ENCODE measurements around the gene KIAA1755. TPM values are rescaled to one million over a fixed set of nuclear protein-coding genes. Genes with fewer than 3 reads are reported as not detected.
A peak's percentile ranks its signal among the peaks of the same experiment; 100 is the strongest.
"Not testable (repeated sequence)": the region's sequence is repeated elsewhere in the genome, so short reads cannot be mapped to it uniquely, and the experiment has no call there.

KIAA1755 gene
- polyA plus RNA-seq, 1 experiment, result 2.9 TPM

DNA sequence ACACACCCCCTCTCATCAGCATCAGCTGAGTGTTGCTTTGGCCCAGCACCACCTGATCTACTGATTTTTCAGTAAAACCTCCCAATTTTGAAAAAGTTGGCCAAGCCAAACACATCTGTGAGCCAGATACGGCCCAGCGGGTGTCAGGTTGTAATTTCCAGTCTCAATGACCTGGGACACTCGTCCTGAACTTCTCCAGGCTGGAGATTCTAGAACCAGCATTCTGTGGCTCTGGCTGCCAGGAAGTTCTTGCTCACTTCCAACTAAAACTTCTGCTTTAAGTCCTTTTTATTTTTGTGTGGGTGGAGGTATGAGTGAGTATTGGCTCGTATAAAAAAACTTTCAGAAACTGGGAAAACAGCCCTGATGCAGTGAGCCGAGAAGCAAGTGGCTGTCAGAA, 5.1 kb downstream of the KIAA1755 start:
- POLR2A ChIA-PET, result no interaction called here
- no peak for TF ChIP-seq CTCF (IDR thresholded peaks at IDR 0.05; ENCODE audit: low read depth, low read length)
- Histone ChIP-seq H3K4me3 (ENCODE audit: low read depth, low read length) (no peak overlapping the region), H3K27me3 (ENCODE audit: control insufficient read depth, insufficient read depth, low read length) (no peaks in the 10 kb centered on the region), H3K27ac (ENCODE audit: low read depth, low read length) (peak overlapping the region; percentile 34), H3K9me3 (ENCODE audit: control insufficient read depth, insufficient read depth, low read length) (no peaks in the 10 kb centered on the region)
- CTCF ChIA-PET, result interaction anchor here (1.2 kb wide), 1 partner anchor 34 kb away, joined by 3 read pairs; no protein-coding TSS in a partner anchor
- DNase-seq (ENCODE audit: low read depth, low spot score), result no peak

GRCh38 chr20:38254621-38255020, 5.9 kb downstream of the KIAA1755 start:
- DNase-seq (ENCODE audit: low read depth, low spot score); H3K27ac ChIP-seq (ENCODE audit: low read depth, low read length); POLR2A ChIA-PET; H3K9me3 ChIP-seq (ENCODE audit: control insufficient read depth, insufficient read depth, low read length); H3K4me3 ChIP-seq (ENCODE audit: low read depth, low read length); H3K27me3 ChIP-seq (ENCODE audit: control insufficient read depth, insufficient read depth, low read length): not testable (repeated sequence)
- CTCF ChIA-PET, result interaction anchor here (0.6 to 1.7 kb wide), 4 partner anchors 16 to 691 kb away, joined by 3 to 7 read pairs (median 3); no protein-coding TSS in a partner anchor

DNA sequence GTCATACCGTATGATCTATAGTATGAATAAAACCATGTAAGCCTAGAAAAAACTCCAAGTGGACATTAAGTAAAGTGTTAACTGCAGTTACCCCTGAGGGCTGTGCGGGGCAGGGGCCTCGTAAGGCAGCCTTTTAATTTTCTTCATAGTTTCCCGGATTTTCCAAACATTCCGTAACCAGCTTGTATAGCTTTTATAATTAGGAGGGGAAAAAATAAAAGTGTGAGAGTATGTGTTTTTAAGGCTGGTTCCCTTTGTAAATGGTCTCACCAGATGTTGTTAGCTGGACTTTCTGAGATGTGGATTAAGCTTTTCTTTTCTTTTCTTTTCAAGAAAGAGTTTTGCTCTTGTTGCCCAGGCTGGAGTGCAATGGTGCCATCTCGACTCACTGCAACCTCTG, 7.0 kb downstream of the KIAA1755 start:
- Histone ChIP-seq H3K27ac (ENCODE audit: low read depth, low read length) (no peak overlapping the region), H3K4me3 (ENCODE audit: low read depth, low read length) (no peak overlapping the region), H3K27me3 (ENCODE audit: control insufficient read depth, insufficient read depth, low read length) (no peaks in the 10 kb centered on the region), H3K9me3 (ENCODE audit: control insufficient read depth, insufficient read depth, low read length) (no peaks in the 10 kb centered on the region)
- TF ChIP-seq CTCF (IDR thresholded peaks at IDR 0.05; ENCODE audit: low read depth, low read length), result no peak
- DNase-seq (ENCODE audit: low read depth, low spot score), result no peak
- ChIA-PET POLR2A (interaction anchor here (0.6 to 0.7 kb wide), 2 partner anchors 33 to 43 kb away, joined by 3 to 4 read pairs; no protein-coding TSS in a partner anchor), CTCF (interaction anchor here (0.8 to 1.7 kb wide), 5 partner anchors 24 to 690 kb away, joined by 3 to 7 read pairs (median 3); no protein-coding TSS in a partner anchor)

DNA sequence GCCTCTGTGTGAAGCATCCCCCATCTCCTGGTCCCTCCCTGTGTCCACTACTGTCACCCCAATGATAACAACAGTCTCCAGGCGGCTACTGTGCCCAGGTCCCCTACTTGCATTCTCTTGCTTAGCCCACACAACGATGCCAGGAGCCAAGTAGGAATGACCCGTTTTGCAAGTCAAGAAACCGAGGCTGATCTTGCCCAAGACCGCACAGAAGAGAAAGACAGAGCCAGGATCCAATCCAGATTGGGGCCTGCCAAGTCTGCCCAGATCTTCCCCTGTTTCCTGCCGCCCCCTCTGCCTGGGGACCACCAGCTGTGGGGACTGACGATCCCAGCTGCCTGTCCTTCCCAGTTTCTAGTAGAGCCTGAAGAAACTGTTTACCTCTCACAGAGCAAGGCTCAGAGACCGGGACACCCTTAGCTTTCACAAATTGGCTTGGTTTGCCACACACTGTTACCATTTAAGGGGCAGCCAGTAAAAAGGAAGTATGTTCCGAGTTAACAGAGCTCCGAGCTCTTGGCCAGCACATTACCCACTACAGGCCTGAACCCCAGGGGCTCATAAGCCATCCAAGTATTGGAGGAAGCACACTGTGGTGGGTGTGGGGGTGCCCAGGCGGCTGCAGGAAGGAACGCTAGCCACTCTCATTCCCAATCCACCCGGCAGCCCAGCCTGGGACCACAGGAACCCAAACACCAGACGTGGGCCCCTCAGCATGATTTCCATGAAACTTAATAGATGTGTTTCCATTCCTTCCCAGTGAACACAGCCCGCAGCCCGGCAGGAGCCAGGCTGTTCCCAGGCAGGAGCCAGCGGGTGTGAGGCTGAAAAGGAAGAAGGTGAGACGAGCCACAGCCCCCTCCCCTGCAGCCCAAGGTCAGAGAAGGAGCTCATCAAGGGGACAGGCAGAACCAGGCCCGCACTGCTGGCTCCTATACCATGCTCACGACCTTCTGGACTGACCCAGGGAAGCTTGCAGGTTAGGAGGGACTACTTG, 7.9 kb downstream of the KIAA1755 start:
- no peaks in the 10 kb centered on the region for H3K9me3 ChIP-seq (ENCODE audit: control insufficient read depth, insufficient read depth, low read length)
- no peak for DNase-seq (ENCODE audit: low read depth, low spot score)
- H3K4me3 ChIP-seq (ENCODE audit: low read depth, low read length), result no peak overlapping the region
- peak overlapping the region; percentile 61 for H3K27ac ChIP-seq (ENCODE audit: low read depth, low read length)
- ChIA-PET CTCF (interaction anchor here (0.8 to 1.7 kb wide), 7 partner anchors 23 to 38 kb away, joined by 3 to 5 read pairs (median 3); no protein-coding TSS in a partner anchor), POLR2A (interaction anchor here (0.6 kb wide), 1 partner anchor 186 kb away, joined by 4 read pairs; no protein-coding TSS in a partner anchor)
- TF ChIP-seq CTCF (IDR thresholded peaks at IDR 0.05; ENCODE audit: low read depth, low read length), result no peak
- H3K27me3 ChIP-seq (ENCODE audit: control insufficient read depth, insufficient read depth, low read length), result no peaks in the 10 kb centered on the region

DNA sequence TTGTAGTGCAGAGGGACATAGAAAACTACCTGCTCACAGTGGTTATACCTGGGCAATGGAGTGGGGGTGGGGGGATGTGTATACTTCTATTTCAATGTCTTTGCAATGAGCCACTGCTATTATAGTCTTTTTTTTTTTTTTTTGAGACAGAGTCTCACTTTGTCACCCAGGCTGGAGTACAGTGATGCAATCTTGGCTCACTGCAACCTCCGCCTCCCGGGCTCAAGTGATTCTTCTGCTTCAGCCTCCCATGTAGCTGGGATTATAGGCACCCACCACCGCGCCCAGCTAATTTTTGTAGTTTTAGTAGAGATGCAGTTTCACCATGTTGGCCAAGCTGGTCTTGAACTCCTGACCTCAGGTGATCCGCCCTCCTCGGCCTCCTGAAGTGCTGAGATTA, 9.1 kb downstream of the KIAA1755 start:
- POLR2A ChIA-PET; H3K27me3 ChIP-seq (ENCODE audit: control insufficient read depth, insufficient read depth, low read length); H3K9me3 ChIP-seq (ENCODE audit: control insufficient read depth, insufficient read depth, low read length); DNase-seq (ENCODE audit: low read depth, low spot score); H3K27ac ChIP-seq (ENCODE audit: low read depth, low read length); H3K4me3 ChIP-seq (ENCODE audit: low read depth, low read length): not testable (repeated sequence)
- CTCF ChIA-PET, result interaction anchor here (0.9 to 1.5 kb wide), 3 partner anchors 24 to 30 kb away, joined by 3 read pairs; no protein-coding TSS in a partner anchor

DNA sequence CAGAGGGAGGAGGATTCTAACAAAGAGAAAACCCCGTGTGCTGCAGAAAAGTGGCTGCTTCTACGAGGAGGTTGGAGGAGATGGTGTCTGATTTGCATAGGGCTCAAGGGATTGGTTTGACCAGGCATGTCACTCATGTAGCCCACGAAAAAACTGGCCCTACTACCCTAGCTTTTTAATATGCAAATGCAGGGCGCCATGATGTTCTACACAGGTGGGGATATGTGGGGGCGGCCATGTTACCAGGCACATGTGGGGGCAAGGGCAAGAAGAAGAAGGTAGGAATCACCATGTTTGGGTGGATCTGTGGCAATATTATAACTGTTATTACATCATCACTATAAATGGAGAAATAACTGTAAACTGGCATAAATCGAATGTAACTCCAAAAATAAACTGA, 9.9 kb downstream of the KIAA1755 start:
- POLR2A ChIA-PET, result no interaction called here
- CTCF ChIA-PET, result no interaction called here

More for the DNA sequence above, 9.9 kb downstream of the KIAA1755 start:
- no peak for DNase-seq (ENCODE audit: low read depth, low spot score)
- Histone ChIP-seq H3K4me3 (ENCODE audit: low read depth, low read length) (no peak overlapping the region), H3K27ac (ENCODE audit: low read depth, low read length) (no peak overlapping the region), H3K9me3 (ENCODE audit: control insufficient read depth, insufficient read depth, low read length) (no peaks in the 10 kb centered on the region; the same call in 1 of the 2 replicates), H3K27me3 (ENCODE audit: control insufficient read depth, insufficient read depth, low read length) (no peaks in the 10 kb centered on the region)
- TF ChIP-seq CTCF (IDR thresholded peaks at IDR 0.05; ENCODE audit: low read depth, low read length), result no peak
